Endothelial cell of umbilical vein (primary cell): ENCODE results near the gene SGK1. TPM values are rescaled to one million over a fixed set of nuclear protein-coding genes. Genes with fewer than 3 reads are reported as not detected.

ENCODE experiments used
- BruUV-seq: library from RNA; stranded (reverse); fragments of 400-500 nt; replicated peaks from 2 replicates; lab custom pipeline; 2021; lab: Mats Ljungman, UMichigan
- CTCF ChIA-PET: fragments of 300-600, 350-600 bp; sonication (Branson Sonifier 250); formaldehyde crosslinking; loops from one replicate; lab custom pipeline; 2021; ENCODE audit warnings: antibody characterized with exemption, inconsistent platforms; lab: Charles Lee
- POLR2A ChIA-PET: fragments of 300-600, 350-600 bp; sonication (Branson Sonifier 250); formaldehyde crosslinking; loops from one replicate; lab custom pipeline; 2021; ENCODE audit warnings: antibody characterized with exemption, inconsistent platforms; lab: Charles Lee
- DNase-seq: peaks from one replicate; pipeline ENCODE4 v3.0.0-alpha.2; 2011; ENCODE audit warnings: low read depth, low spot score
- FAIRE-seq: peaks from 2 replicates; lab custom pipeline; 2011; peaks lifted over from hg19 to GRCh38; lab: Jason Lieb, UNC
- H2AFZ ChIP-seq: 2 replicates; pipeline ENCODE4 v1.6.0; 2012; ENCODE audit warnings: low read depth, low read length, control low read depth, inconsistent platforms
- H3K27ac ChIP-seq: 2 replicates; pipeline ENCODE4 v1.5.1; 2011; ENCODE audit warnings: low read depth, mild to moderate bottlenecking, control low read depth, low read length, moderate library complexity; ENCODE audit not compliant: insufficient read depth
- H3K27me3 ChIP-seq, 2 experiments: 2 replicates each; pipeline versions ENCODE4 v1.6.0 to v1.6.1; 2011; ENCODE audit warnings: low read length in 2 of 2, mixed read lengths in 1 of 2; ENCODE audit not compliant: control insufficient read depth in 2 of 2, insufficient read depth in 2 of 2
- H3K36me3 ChIP-seq, 2 experiments: 2 replicates in 1 of 2; 3 replicates in 1 of 2; pipeline ENCODE4 v1.5.1; 2011; ENCODE audit warnings: low read length in 2 of 2, mild to moderate bottlenecking in 1 of 2, moderate library complexity in 1 of 2; ENCODE audit not compliant: control insufficient read depth in 2 of 2, insufficient read depth in 2 of 2; ENCODE audit errors: extremely low read depth in 1 of 2
- H3K4me1 ChIP-seq: 3 replicates; pipeline ENCODE4 v1.5.1; 2011; ENCODE audit warnings: mild to moderate bottlenecking, low read length; ENCODE audit not compliant: control insufficient read depth, insufficient read depth; ENCODE audit errors: extremely low read depth
- H3K4me2 ChIP-seq: 2 replicates; pipeline ENCODE4 v1.6.1; 2011; ENCODE audit warnings: low read length, control low read depth, mixed read lengths; ENCODE audit not compliant: insufficient read depth
- H3K4me3 ChIP-seq, 3 experiments: fragments of 200-600 bp in 1 of 3; sonication (generic), shearing (Covaris generic) in 1 of 3; replicated peaks in 1 of 3; 2 replicates each; pipeline ENCODE4 v1.5.1; 2011 to 2016; ENCODE audit warnings: control low read depth in 3 of 3, low read length in 3 of 3, mild to moderate bottlenecking in 2 of 3, inconsistent platforms in 1 of 3, low read depth in 1 of 3, moderate library complexity in 1 of 3; ENCODE audit not compliant: insufficient read depth in 1 of 3
- H3K79me2 ChIP-seq: 2 replicates; pipeline ENCODE4 v1.6.0; 2012; ENCODE audit warnings: low read length, inconsistent platforms; ENCODE audit not compliant: control insufficient read depth, insufficient read depth
- H3K9ac ChIP-seq: replicated peaks from 2 replicates; pipeline ENCODE3; 2011; ENCODE audit warnings: low read length, control low read depth; ENCODE audit not compliant: insufficient read depth; ENCODE audit errors: extremely low read depth
- H3K9me1 ChIP-seq: replicated peaks from 3 replicates; pipeline ENCODE4 v1.6.0; 2011; ENCODE audit warnings: mild to moderate bottlenecking, low read length; ENCODE audit not compliant: control insufficient read depth, insufficient read depth; ENCODE audit errors: extremely low read depth
- H3K9me3 ChIP-seq: replicated peaks from 2 replicates; pipeline ENCODE4 v1.5.1; 2012; ENCODE audit warnings: low read length, inconsistent platforms; ENCODE audit not compliant: control insufficient read depth, insufficient read depth
- H4K20me1 ChIP-seq: replicated peaks from 2 replicates; pipeline ENCODE3; 2011; ENCODE audit warnings: mild to moderate bottlenecking, low read length; ENCODE audit not compliant: control insufficient read depth, insufficient read depth; ENCODE audit errors: extremely low read depth
- CTCF ChIP-seq, 2 donors: IDR thresholded peaks; 1 replicate in 1 of 2; 2 replicates in 1 of 2; pipeline ENCODE4 v1.5.1; 2011; ENCODE audit warnings: low read length in 2 of 2, mild to moderate bottlenecking in 2 of 2, moderate library complexity in 2 of 2, control low read depth in 1 of 2, inconsistent platforms in 1 of 2, low read depth in 1 of 2; ENCODE audit not compliant: insufficient read depth in 1 of 2; ENCODE audit errors: extremely low read depth in 1 of 2
- EZH2 ChIP-seq: IDR thresholded peaks from 2 replicates; pipeline ENCODE4 v1.6.1; 2012; ENCODE audit warnings: borderline replicate concordance, low read depth, mild to moderate bottlenecking, moderate library complexity, low read length, inconsistent platforms; ENCODE audit not compliant: severe bottlenecking
- FOS ChIP-seq: IDR thresholded peaks from 2 replicates; pipeline ENCODE4 v1.6.1; 2011; ENCODE audit warnings: mild to moderate bottlenecking, low read length, moderate library complexity, borderline replicate concordance; ENCODE audit not compliant: insufficient read depth
- GATA2 ChIP-seq: IDR thresholded peaks from 2 replicates; pipeline ENCODE4 v1.7.0; 2011; ENCODE audit warnings: low read depth, mild to moderate bottlenecking, moderate library complexity, mixed read lengths, low read length; ENCODE audit not compliant: insufficient read length, insufficient read depth
- JUN ChIP-seq: IDR thresholded peaks from 2 replicates; pipeline ENCODE4 v1.6.1; 2011; ENCODE audit warnings: borderline replicate concordance, low read depth; ENCODE audit not compliant: insufficient read length, insufficient read depth
- MYC ChIP-seq: IDR thresholded peaks from one replicate; pipeline ENCODE4 v1.6.1; 2011; ENCODE audit warnings: mild to moderate bottlenecking, low read depth, low read length
- POLR2A ChIP-seq: IDR thresholded peaks from 2 replicates; pipeline ENCODE4 v1.6.1; 2012; ENCODE audit warnings: low read depth, mild to moderate bottlenecking, control low read depth, low read length
- POLR2AphosphoS5 ChIP-seq: IDR thresholded peaks from 2 replicates; pipeline ENCODE4 v1.6.1; 2012; ENCODE audit warnings: low read depth, mild to moderate bottlenecking, control low read depth, low read length, moderate library complexity; ENCODE audit not compliant: insufficient read depth
- dilution Hi-C: fragments of 300-500 bp; cut with MboI; formaldehyde crosslinking; loops from one replicate; pipeline ENCODE4 v1.15.0; 2019; ENCODE audit warnings: low sequenced_read_pairs; ENCODE audit not compliant: extremely low pct_ligation_motif_present
- intact Hi-C: fragments of 100-400 bp; cut with micrococcal nuclease; formaldehyde crosslinking; loops from one replicate; pipeline ENCODE4 v1.10.0; 2022
- polyA plus RNA-seq, 4 experiments: library from polyadenylated mRNA; depleted of rRNA in 3 of 4; stranded (reverse) in 3 of 4; unstranded in 1 of 4; fragments of >200 nt; gene quantifications; 2 replicates each; pipeline versions ENCODE4 v1.2.1 to v1.2.3, GENCODE V29; 2011 to 2012; ENCODE audit warnings: missing spikeins in 1 of 4
- total RNA-seq: library from RNA; stranded (reverse); gene quantifications from 2 replicates; pipeline ENCODE4 v1.2.3, GENCODE V29; 2021
- TF ChIP-seq, protein P1 (sequence below): IDR thresholded peaks from 2 replicates; pipeline ENCODE4 v1.6.1; 2011; ENCODE audit not compliant: insufficient read depth, insufficient read length

Gene SGK1
- total and polyA plus RNA-seq, 2 donors (not counting 3 experiments of a cell fraction or from before 2014, with no cell fraction given): 121 to 128 TPM

DNA sequence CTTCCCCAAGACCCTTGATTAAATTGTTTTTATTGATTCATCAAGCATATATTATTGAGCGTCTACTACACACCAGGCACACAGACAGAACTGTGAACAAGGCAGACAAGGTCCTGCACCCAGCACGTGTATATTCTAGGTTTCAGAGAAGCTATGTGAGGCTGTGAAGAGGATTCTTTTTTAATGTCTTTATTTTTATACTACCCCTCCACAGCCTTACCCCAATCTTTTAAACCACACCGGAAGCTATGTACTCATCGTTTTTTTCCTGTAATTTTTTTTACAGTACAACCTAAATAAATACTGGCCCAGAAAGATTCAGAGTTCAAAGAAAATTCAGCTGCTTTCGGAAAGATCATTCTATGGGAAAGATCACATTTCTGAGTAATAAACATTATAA lies 10.0 kb downstream of the SGK1 start:
- no peak for DNase-seq
- CTCF ChIA-PET: interaction anchor here (0.6 to 1.2 kb wide), 2 partner anchors 40 to 41 kb away, joined by 3 read pairs; no protein-coding TSS in a partner anchor

DNA sequence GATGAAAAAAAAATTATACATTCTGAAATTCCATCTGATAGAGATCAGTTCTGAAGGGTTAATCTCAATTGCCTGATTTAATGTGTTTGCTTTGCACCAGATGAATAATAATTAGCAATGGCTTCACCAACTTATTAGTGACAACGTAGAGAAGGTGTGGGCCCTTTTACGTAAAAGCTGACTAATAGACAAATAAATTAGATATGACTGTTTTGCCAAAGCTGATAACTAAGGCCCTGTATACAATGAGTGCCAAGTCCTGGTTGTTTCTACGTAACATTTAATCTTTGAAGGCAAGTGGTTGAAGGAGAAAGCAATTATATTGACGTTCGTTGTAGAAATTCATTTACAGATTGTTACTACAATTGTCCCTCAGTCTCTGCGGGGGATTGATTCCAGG lies 10.8 kb downstream of the SGK1 start:
- dilution Hi-C loops: no loop called here
- CTCF ChIA-PET: interaction anchor here (0.6 to 1.3 kb wide), 2 partner anchors 42 to 634 kb away, joined by 3 read pairs; no protein-coding TSS in a partner anchor
- TF ChIP-seq POLR2A (no peak), FOS (no peak), JUN (no peak), MYC (no peak), CTCF (IDR thresholded peaks at IDR 0.05; ENCODE audit: extremely low read depth in 1 of 2, insufficient read depth in 1 of 2, low read depth in 1 of 2, low read length in 2 of 2) (no peak), EZH2 (no peak), POLR2AphosphoS5 (no peak), GATA2 (no peak)

More for the DNA sequence above, 10.0 kb downstream of the SGK1 start:
- H3K4me3 ChIP-seq: no peak overlapping the region
- no peaks in the 10 kb centered on the region for H3K4me1 ChIP-seq
- no peak for FAIRE-seq
- TF ChIP-seq FOS (no peak), POLR2A (no peak), EZH2 (no peak)
- TF ChIP-seq, protein P1, sequence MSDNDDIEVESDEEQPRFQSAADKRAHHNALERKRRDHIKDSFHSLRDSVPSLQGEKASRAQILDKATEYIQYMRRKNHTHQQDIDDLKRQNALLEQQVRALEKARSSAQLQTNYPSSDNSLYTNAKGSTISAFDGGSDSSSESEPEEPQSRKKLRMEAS: no peak
- dilution Hi-C loops: no loop called here
- BruUV-seq: no TSS peak
- no peaks in the 10 kb centered on the region for H3K27me3 ChIP-seq
- H2AFZ ChIP-seq: no peak overlapping the region
- no peaks in the 10 kb centered on the region for H3K9me3 ChIP-seq
- H3K79me2 ChIP-seq: no peaks in the 10 kb centered on the region
- no peak overlapping the region for H3K4me2 ChIP-seq
- intact Hi-C loops: no loop called here
- no peaks in the 10 kb centered on the region for H4K20me1 ChIP-seq
- no peaks in the 10 kb centered on the region for H3K9me1 ChIP-seq
- POLR2A ChIA-PET: no interaction called here
- no peak overlapping the region for H3K27ac ChIP-seq
- no peaks in the 10 kb centered on the region for H3K36me3 ChIP-seq
- no peak overlapping the region for H3K9ac ChIP-seq

More for the DNA sequence above, 10.8 kb downstream of the SGK1 start:
- BruUV-seq: no TSS peak
- no peak for DNase-seq
- Histone ChIP-seq H3K4me2 (no peak overlapping the region), H4K20me1 (no peaks in the 10 kb centered on the region), H3K27ac (no peak overlapping the region), H3K4me3 (no peak overlapping the region), H3K9me3 (no peaks in the 10 kb centered on the region), H3K79me2 (no peaks in the 10 kb centered on the region), H3K9ac (no peak overlapping the region), H2AFZ (no peak overlapping the region), H3K9me1 (no peaks in the 10 kb centered on the region), H3K36me3 (no peaks in the 10 kb centered on the region), H3K4me1 (no peaks in the 10 kb centered on the region), H3K27me3 (no peaks in the 10 kb centered on the region)
- intact Hi-C loops: no loop called here
- no peak for FAIRE-seq
- POLR2A ChIA-PET: no interaction called here
